ENCODE measurements around the gene GPR35.

Gene GPR35

GRCh38 chr2:240589850-240590525 lies 35.3 kb upstream of the GPR35 start:
- DNase-seq, result no peak

- no peak for DNase-seq
Measured at GRCh38 chr2:240590681-240591111, 34.6 kb upstream of the GPR35 start.

GRCh38 chr2:240591226-240591625 lies 34.1 kb upstream of the GPR35 start:
- no peak for DNase-seq

- DNase-seq, result no peak
Measured at GRCh38 chr2:240591784-240592183, 33.5 kb upstream of the GPR35 start.

- DNase-seq, result no peak
Measured at GRCh38 chr2:240593026-240593702, 32.1 kb upstream of the GPR35 start.

- DNase-seq, result no peak
Measured at GRCh38 chr2:240593703-240594451, 31.4 kb upstream of the GPR35 start.

- DNase-seq, result no peak
Measured at GRCh38 chr2:240594511-240595380, 30.5 kb upstream of the GPR35 start.

- DNase-seq, result no peak
Measured at GRCh38 chr2:240595381-240596079, 29.8 kb upstream of the GPR35 start.

GRCh38 chr2:240596080-240596460 lies 29.2 kb upstream of the GPR35 start:
- DNase-seq, result no peak

GRCh38 chr2:240596491-240596931 lies 28.8 kb upstream of the GPR35 start:
- DNase-seq, result no peak

GRCh38 chr2:240597054-240597418 lies 28.2 kb upstream of the GPR35 start:
- no peak for DNase-seq

- no peak for DNase-seq
Measured at GRCh38 chr2:240597419-240598181, 27.7 kb upstream of the GPR35 start.

- no peak for DNase-seq
Measured at GRCh38 chr2:240598311-240598911, 26.9 kb upstream of the GPR35 start.

- DNase-seq, result no peak
Measured at GRCh38 chr2:240599141-240599583, 26.1 kb upstream of the GPR35 start.

- DNase-seq, result no peak
Measured at GRCh38 chr2:240600451-240600961, 24.8 kb upstream of the GPR35 start.

GRCh38 chr2:240601061-240601830 lies 24.0 kb upstream of the GPR35 start:
- DNase-seq, result no peak

GRCh38 chr2:240601831-240602160 lies 23.5 kb upstream of the GPR35 start:
- no peak for DNase-seq

GRCh38 chr2:240602266-240603050 lies 22.8 kb upstream of the GPR35 start:
- DNase-seq, result no peak
